KG1 (cell line): Measurements from ENCODE around the gene ZFAND3.

ENCODE experiments used
- DNase-seq: peaks from one replicate; lab custom pipeline; 2025; lab: John Stamatoyannopoulos, UW

ZFAND3 gene

GRCh38 chr6:37798436-37799262 is 20.9 kb upstream of the ZFAND3 start:
- no peak for DNase-seq

- no peak for DNase-seq
These were observed 20.3 kb upstream of the ZFAND3 start for GRCh38 chr6:37799263-37799644.

GRCh38 chr6:37800703-37801604 is 18.6 kb upstream of the ZFAND3 start:
- no peak for DNase-seq

GRCh38 chr6:37801605-37801940 is 18.0 kb upstream of the ZFAND3 start:
- DNase-seq, result no peak

- no peak for DNase-seq
These were observed 16.7 kb upstream of the ZFAND3 start for GRCh38 chr6:37802810-37803209.

- no peak for DNase-seq
These were observed 14.9 kb upstream of the ZFAND3 start for GRCh38 chr6:37804586-37804985.

GRCh38 chr6:37806213-37806612 is 13.3 kb upstream of the ZFAND3 start:
- DNase-seq, result no peak

- no peak for DNase-seq
These were observed 11.9 kb upstream of the ZFAND3 start for GRCh38 chr6:37807656-37808055.

- no peak for DNase-seq
These were observed 10.4 kb upstream of the ZFAND3 start for GRCh38 chr6:37809197-37809543.

GRCh38 chr6:37812841-37813240 is 6.7 kb upstream of the ZFAND3 start:
- DNase-seq, result no peak

GRCh38 chr6:37814374-37814773 is 5.2 kb upstream of the ZFAND3 start:
- DNase-seq, result no peak

- DNase-seq, result no peak
These were observed 2.7 kb upstream of the ZFAND3 start for GRCh38 chr6:37816599-37817375.

GRCh38 chr6:37818536-37819176 is 871 bp upstream of the ZFAND3 start:
- peak; percentile 96 for DNase-seq

GRCh38 chr6:37819802-37820717 is 533 bp downstream of the ZFAND3 start:
- DNase-seq, result no peak

GRCh38 chr6:37820718-37821079 is 1.2 kb downstream of the ZFAND3 start:
- no peak for DNase-seq

- no peak for DNase-seq
These were observed 1.9 kb downstream of the ZFAND3 start for GRCh38 chr6:37821446-37821845.

- DNase-seq, result no peak
These were observed 3.5 kb downstream of the ZFAND3 start for GRCh38 chr6:37822851-37823682.

- no peak for DNase-seq
These were observed 4.6 kb downstream of the ZFAND3 start for GRCh38 chr6:37824170-37824569.

- no peak for DNase-seq
These were observed 6.7 kb downstream of the ZFAND3 start for GRCh38 chr6:37826188-37826587.

GRCh38 chr6:37826993-37827392 is 7.5 kb downstream of the ZFAND3 start:
- no peak for DNase-seq
